GM18508 (cell line): ENCODE results near the gene SLC13A4.
"Not testable (repeated sequence)": the region's sequence is repeated elsewhere in the genome, so short reads cannot be mapped to it uniquely, and the experiment has no call there.

ENCODE experiments used
- ATAC-seq: cut with Tn5 transposase; IDR thresholded peaks from one replicate; pipeline ENCODE4 v1.9.1; 2021; ENCODE audit warnings: moderate number of reproducible peaks; ENCODE audit not compliant: insufficient read depth, unreplicated experiment

SLC13A4 gene

GRCh38 chr7:135753616-135754413 is 25.8 kb upstream of the SLC13A4 start:
- ATAC-seq = no peak

GRCh38 chr7:135748770-135749169 is 20.8 kb upstream of the SLC13A4 start, which contains the start of gene FAM180A:
TSS of gene FAM180A (minus strand) at chr7:135748813. CDS start at chr7:135748580, 233 bp downstream.
- ATAC-seq = no peak

GRCh38 chr7:135747366-135747765 is 19.4 kb upstream of the SLC13A4 start:
- ATAC-seq = no peak

- ATAC-seq = no peak
Observed at GRCh38 chr7:135745703-135746312, 17.8 kb upstream of the SLC13A4 start.

GRCh38 chr7:135744938-135745702 is 17.1 kb upstream of the SLC13A4 start:
- no peak for ATAC-seq

- no peak for ATAC-seq
Observed at GRCh38 chr7:135743907-135744731, 16.1 kb upstream of the SLC13A4 start.

DNA sequence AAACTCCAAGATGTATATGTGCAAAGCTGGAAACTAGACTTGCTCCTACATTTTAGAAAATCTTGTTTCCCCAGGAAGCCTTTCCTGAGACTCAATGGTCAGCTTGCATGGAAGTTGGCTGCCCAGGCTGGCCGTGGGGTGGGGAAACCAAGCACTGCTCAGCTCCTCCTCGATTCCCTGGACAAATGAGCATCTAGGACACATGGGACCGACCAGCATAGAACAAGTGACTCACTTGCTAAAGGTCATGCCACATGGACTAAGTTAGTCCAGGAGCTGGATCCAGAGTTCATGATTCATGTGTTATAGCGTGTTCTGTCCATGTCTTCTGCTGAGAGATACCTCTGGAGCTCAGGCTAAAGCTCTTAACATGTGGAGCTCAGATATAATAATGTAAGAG is 14.4 kb upstream of the SLC13A4 start:
- ATAC-seq = no peak

- ATAC-seq = no peak
Observed at GRCh38 chr7:135741905-135742304, 13.9 kb upstream of the SLC13A4 start.

- ATAC-seq = no peak
Observed at GRCh38 chr7:135740889-135741288, 12.9 kb upstream of the SLC13A4 start.

GRCh38 chr7:135737306-135737647 is 9.3 kb upstream of the SLC13A4 start:
- not testable (repeated sequence) for ATAC-seq

DNA sequence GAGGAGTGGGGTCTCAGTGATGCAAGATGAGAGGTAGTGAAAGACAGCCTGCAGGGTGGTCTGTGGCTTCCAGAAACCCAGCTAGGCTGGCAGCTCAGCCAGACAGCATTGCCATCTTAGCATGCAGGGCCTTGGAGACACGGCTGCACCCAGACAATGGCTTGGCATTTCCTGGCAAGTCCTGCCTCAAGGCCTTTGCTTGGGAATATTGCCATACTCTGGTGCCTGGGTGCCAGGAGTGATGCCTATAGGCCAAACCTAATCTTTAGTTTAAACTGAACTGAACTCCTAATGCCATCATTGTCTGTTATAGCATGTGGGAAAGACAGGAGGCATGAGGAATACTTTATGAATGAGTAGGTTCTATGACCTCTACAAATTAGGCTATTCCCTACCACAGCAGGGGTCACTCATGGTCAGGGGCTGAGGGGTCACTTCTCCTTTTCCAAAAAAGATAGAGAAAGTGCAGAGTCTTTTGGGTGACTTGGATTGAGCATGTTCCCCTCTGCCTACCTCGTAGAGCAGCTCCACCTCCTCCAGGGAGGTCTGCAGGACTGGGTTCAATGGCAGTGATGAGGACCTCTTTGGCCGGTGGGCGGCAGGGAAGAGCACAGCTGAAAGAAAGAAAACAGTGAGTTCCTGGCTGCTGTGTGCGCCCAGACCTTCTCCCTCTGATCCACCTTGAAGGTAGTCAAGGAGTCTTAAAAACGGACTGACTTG is 8.8 kb upstream of the SLC13A4 start:
- no peak for ATAC-seq

DNA sequence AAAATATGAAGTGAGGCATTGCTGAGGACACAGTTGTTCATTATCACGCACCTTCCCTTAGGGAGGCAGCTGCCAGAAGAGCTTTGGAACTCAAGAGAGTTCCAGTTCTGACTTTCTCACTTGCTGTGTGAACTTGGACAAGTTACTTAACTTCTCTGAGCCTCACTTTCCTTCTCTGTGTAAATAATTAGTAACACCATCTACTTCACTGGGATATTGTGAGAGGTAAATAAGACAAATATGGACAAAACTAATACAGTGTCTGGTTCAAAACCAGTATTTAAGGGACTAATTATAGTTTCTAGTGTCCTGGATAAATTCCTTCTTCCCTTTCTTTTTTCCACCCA is 6.3 kb upstream of the SLC13A4 start:
- ATAC-seq = no peak

DNA sequence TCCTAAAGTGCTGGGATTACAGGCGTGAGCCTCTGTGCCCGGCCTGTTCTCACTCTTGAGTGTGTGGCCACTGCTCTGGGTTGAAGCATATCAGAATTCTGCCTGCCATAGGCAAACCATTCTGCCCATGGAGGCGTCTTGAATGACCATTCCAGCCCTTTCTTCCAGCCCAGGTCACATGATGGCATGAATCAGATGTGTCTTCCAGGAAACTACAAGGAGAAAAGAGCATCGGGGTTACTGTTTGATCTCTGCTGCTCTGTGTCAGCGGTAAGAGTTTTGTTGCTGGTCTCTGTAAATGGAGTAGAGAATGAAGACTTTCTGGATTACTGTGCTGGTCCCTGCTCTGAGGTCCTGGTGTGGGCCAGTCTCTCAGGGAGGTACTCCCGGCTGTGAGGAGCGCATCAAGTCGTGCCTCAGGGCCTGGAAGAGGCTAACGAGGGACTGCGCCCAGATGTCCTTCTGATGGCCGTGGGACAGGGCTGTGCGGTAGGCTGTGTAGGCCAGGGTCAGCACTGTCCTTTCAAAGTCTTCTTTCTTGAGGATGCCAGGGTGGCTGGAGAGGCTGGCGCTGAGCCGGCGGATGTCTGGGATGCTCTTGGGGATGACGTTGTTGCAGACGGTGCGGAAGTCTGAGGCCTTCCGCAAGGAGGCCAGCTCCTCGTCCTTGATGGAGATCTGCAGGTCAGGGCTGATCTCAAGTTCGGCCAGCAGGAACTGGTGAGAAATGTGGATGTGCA is 5.8 kb upstream of the SLC13A4 start:
- ATAC-seq = no peak

DNA sequence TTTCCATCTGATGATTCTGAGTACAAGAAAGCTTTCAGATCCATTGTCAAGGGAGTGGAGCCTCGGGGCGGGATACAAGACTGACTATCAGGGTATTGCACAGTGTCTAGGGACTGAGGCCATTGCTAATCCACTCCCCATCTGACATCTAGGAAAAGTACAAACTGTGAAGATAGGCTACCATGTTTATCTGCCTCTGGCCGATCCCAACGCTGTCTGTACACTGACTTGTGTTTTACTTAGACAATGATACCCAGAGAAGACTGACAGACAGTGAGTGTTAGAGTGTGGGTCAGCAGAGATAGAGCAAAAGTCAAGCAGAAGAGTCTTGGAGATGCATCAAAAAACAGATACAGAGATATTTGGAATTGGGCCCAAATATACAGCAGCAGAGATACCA is 3.1 kb upstream of the SLC13A4 start:
- no peak for ATAC-seq

- no peak for ATAC-seq
Observed at GRCh38 chr7:135729230-135729629, 1.2 kb upstream of the SLC13A4 start.

DNA sequence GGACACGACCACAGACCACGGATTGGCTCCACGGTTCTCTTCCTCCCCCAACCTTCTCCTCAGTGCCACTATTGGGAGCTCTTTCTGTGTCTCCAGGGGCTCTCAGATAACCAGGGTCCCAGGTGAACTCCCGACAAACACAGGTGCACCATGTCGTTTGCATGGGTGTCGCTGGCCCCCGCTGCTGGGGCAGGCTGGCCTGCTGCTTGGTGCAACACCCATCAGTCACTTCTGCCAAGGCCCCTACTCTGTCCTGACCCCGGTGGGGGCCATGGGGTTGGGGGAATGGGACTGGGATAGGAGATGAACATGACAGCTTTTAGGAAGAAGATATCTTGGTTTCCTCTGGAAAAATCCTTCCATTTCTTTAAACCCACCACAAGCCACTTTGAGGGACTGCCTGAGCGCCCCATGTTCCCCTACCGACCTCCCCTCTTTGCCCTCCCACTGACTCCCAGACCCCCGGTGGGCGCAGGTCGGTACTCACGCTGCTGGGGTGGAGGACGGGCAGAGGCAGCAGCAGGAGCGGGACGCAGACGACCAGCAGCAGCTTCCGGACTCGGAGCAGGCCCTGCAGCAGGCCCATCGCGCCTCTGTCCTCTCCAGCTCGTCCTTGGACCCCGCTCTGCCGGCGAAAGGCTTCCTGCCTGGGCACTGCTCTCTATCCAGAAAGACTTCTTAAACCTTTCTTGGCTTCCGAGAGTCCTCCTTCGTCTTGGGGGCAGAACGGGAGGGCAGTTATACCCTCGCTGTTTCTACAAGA is 894 bp downstream of the SLC13A4 start:
- ATAC-seq = no peak

DNA sequence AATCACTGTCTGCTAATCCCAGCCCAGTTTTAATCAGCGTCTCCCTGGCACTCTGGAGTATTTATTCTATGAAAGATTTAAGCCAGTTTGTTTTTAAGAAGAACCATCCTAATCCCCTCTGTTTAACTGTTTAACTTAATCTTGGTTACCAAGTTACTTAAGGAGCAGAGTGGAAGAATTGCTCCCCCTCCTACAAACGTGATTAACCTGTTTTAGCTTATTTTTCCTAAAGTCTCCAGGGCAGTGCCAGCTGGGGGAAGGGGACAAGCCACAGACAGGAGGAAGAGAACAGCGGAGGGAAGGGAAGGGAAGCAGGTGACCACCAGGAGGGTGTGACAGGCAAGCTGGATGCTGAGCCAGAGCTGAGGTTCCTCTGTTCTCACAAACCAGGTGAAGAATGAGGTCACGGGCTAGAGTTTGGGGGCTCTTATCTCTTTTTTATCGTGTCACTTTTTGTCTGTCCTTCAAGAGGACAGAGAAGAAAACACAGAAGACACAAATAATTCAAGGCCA is 1.7 kb downstream of the SLC13A4 start:
- ATAC-seq = no peak

DNA sequence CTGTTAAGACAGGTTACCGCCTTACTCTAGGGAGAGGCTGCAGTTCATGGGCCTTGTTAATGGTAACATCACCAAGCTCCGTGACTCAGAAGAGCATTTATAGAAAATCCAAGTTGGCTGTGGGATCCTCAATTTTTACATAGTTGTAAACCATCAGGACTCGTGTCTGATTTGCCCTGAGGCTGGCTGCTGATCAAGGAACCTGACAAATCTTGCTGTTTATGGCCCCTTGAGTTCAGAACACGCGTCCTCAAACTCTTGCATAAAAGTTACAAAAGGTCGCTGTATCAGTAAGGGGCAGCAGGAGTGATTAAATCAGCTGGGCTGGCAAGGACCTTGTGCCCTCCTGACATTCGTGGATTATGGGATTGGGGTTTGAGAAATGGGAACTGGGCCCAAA is 4.6 kb downstream of the SLC13A4 start:
- ATAC-seq = no peak
